Forelimb muscle (tissue), 1 donor: ENCODE data around the gene SCN1B. TPM values are rescaled to one million over a fixed set of nuclear protein-coding genes. Genes with fewer than 3 reads are reported as not detected.
"Not testable (repeated sequence)": the region's sequence is repeated elsewhere in the genome, so short reads cannot be mapped to it uniquely, and the experiment has no call there.

ENCODE experiments used
- DNase-seq: peaks from one replicate; pipeline ENCODE4 v3.0.0-alpha.2; 2013; ENCODE audit warnings: low read depth
- polyA plus RNA-seq: library from polyadenylated mRNA; unstranded; fragments of 120-200 nt; gene quantifications from one replicate; pipeline ENCODE4 v1.2.1, GENCODE V29; 2013; ENCODE audit not compliant: insufficient read length

Gene SCN1B
- polyA plus RNA-seq, 1 donor = 6.3 TPM

DNA sequence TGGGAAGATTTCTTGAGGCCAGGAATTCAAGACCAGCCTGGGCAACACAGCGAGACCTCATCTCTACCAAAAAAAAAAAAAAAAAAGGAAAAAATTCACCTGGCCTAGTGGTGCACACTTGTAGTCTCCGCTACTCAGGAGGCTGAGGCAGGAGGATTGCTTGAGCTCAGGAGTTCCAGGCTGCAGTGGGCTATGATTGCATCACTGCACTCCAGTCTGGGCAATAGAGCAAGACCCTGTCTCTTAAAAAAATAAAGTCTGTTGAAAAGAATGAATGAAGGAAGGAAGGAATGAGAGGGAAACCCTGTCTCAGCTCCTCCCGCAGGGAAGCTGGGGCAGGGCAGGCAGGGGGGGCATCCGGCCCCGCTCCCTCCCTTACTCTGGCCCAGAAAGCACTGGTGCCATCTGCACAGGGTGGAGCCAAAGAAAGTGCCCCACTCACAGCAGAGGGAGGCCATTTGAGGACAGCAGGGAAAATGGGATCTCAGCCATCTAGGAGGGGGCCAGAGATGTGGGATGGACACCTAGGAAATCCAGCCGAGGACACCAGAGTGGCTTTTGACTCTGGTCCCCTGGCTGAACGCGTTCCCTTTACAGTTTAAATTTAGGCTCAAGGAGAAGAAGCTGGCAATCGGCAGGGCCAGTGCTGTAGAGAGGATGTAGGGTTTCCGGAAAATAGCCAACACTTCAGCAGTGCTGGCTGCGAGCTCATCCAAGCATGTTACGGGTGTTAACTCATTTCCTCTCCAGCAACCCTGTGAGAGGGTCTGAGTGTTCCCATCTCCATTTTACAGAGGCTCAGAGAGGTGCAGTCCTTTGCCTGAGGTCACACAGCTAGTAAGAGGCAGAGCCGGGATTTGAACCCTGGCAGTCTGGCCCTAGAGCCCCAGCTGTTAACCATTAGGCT, 7.7 kb downstream of the SCN1B start:
- DNase-seq = no peak

DNA sequence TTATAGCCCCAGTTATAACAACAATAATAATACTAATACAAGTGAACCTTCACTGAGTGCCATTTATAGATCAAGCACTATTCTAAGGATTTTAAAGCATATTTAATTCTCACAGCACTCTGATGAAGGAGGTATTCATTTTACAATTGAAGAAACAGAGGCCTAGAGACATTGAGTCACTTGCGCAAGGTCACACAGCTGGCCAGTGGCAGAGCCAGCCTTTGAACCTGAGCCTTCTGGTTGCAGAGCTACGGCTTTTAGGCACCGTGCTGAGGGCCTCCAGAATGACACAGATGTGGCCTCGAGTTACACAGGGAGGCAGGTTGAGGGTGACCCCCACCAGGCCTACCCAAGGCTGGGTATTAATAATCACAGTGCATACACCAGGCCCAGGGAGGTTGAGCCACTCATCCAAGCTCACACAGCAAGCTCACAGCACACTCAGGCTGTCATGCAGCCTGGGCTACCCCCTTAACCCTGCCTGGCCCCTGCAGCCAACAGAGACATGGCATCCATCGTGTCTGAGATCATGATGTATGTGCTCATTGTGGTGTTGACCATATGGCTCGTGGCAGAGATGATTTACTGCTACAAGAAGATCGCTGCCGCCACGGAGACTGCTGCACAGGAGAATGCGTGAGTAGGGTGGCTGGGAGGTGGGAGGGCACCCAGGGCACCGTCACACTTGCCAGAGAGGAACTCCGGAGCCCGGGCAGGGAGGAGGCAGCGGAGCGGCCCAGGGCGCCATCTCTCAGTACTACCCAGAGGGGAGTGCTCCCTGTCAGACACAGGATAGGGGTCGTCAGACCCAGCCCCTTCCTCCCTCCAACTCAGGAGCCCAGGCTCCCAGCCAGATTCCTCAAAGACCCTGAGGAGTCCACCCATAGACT, 8.6 kb downstream of the SCN1B start:
- DNase-seq = no peak

DNA sequence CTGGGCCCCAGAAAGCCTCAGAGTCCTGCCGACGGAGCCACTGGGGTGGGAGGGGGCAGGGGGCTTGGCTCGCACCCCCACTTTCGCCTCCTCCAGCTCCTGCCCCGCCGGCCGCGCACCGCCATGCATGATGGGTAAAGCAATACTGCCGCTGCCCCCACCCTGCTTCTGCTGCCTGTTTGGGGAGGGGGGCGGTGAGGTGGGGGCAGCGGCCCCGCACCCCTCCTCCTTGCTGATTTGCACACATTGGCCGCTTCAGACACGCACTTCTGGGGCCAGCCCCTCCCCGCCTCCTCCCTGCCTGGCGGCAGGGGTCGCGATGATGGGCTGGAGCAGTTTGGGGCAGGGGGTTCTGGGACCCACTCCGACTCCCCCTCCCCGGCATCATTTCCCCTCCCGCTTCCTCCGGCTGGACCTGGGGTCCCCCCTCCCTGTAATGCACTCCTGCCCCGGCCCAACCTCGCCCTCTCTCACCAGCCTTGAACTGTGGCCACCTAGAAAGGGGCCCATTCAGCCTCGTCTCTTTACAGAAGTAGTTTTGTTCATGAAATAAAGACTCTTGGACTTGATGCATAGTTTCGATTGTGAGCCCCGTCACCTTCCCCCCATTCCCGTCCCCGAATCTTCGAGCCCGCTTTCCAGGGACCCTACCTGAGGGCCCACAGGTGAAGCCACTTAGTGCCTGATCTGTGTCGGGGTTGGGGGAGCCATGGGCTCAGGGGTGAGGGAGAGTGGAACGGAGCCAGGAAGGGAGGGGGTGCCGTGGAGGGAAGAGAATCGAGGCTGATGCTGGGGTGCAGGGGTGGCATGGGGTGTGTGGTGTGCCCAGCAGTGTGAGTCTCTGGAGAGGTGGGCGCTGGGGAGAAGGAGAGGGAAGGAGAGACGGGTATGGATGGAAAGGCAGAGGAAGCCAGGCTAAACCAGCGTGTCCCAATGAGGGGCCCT, 9.9 kb downstream of the SCN1B start:
- no peak for DNase-seq

DNA sequence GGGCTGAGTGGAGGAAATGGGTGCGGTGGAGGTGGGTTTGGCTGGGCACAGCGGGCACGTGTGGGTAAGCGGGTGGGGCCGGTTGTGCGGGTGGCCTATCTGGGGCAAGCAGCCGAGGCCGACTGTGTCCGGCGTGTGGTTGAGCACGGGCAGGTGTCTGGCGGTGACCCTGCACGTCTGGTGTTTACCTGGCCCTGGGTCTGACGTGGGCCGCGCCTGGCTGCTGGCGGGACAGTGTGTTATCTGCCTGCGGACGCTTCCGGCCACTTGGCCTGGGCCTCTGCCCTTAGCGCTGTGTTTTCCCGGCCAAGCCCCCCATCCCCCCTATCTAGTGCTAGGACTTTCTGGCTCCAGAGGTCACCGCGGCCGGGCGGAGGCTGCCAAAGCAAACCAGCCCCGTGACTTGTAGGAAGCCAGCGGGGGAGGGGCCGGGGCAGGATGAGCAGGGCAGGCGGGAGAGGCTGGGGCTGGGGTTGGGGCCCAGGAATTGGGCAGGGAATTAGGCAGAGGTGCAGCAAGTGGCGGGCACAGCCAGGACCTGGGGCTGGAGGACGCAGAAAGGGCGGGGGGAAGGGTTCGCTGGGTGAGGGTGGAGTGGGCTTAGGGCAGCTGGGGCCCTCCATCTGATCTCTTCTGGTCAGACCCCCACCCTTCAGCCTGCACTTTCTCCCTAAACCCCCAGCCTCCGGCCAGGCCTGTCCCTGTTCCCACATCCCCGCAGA, 10.7 kb downstream of the SCN1B start:
- DNase-seq = no peak

DNA sequence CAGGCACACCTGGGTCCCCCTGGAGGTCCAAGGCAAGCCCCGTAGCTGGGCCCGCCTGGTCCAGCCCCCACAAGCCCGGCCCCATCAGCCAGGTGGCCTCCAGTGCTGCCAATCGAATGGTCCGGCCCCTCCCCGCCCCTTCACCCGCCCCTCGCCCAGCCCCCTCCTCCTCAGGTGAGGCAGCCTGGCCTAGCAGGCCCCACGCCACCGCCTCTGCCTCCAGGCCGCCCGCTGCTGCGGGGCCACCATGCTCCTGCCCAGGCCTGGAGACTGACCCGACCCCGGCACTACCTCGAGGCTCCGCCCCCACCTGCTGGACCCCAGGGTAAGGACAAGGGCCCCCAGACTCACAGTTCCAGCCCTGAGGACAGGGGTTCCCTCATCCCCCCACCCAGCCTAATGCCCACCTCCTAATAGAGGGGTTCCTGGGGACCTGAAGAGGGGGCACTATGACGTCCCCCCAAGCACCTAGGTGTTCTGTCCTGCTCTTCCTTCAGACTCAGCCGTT, 11.3 kb downstream of the SCN1B start, which contains the start of gene HPN:
Gene HPN (plus strand): TSS at position 174 of the 508 bp plus-strand sequence. CDS start 786 bp downstream, outside the sequence.
- DNase-seq = no peak

DNA sequence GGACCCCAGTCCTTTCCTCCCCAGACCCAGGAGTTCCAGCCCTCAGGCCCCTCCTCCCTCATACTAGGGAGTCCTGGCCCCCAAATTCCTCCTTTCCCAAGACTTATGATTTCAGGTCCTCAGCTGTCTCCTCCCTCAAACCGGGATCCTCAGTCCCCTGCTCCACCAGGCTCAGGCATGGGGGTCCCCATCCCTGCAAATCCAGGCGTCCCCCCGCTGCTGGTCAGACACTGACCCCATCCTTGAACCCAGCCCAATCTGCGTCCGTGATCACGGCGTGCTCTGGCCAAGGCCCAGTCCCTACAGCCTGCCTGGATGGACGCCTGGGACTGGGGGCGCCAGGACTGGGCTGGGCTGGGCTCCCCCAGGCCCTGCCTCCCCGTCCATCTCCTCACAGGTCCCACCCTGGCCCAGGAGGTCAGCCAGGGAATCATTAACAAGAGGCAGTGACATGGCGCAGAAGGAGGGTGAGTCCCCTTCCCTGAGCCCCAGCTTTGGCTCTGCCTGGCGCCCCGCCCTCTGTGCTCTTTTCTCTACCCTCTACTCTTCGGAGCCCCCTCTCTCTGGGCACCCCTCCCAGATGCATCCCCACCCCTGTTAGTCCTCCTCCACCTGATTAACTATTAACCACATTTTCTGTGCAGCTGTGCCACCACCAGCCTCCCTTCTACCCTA, 11.9 kb downstream of the SCN1B start:
- DNase-seq = no peak

DNA sequence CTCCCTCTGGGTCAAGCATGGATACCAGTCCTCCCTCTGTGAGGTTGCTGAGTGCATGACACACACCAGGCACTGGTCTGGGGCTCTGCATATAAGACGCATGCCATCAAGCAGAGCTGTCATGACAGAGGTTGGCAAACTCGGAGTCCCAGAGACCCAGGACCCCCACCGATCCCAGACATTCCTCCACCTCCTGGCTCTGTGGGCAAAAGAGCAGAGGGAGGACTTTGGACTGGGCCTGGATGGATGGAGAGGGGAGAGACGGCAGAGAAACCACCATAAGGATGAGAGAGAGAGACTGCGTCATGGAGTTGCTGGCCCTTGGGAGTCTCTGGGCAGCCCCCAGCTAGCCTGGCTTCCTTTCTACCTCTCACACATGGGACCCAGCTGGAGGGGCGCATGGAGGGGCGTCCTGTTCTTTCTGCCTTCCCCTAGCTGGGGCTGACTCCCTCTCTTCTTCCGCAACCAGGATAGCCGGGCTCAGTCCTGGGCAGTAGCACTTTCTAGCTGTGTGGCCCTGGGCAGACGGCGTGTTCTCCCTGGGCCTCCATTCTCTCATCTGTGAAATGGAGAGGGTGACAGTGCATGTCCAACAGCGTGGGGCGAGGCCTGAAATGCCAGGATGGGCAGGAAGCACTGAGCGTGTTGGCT, 12.8 kb downstream of the SCN1B start:
- DNase-seq = no peak

DNA sequence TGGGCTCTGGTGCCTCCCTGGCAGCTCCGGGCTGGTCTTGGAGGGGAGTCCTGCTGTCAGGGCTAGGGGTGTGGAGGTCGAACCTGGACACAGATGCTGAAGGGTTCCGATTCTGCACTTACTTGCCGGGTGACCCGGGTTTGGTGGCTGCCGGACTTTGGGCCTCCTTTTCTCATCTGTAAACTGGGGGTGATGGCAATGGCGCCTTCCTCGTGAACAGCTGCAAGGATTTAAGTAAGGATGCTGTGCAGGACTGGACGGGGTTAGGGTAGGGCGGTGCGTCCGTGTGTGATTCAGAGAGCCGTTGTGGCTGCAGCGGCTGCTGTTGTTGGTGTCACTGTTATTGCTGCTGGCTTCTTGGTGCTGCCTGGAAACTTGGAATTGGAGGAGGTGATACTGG, 13.6 kb downstream of the SCN1B start:
- DNase-seq = no peak

DNA sequence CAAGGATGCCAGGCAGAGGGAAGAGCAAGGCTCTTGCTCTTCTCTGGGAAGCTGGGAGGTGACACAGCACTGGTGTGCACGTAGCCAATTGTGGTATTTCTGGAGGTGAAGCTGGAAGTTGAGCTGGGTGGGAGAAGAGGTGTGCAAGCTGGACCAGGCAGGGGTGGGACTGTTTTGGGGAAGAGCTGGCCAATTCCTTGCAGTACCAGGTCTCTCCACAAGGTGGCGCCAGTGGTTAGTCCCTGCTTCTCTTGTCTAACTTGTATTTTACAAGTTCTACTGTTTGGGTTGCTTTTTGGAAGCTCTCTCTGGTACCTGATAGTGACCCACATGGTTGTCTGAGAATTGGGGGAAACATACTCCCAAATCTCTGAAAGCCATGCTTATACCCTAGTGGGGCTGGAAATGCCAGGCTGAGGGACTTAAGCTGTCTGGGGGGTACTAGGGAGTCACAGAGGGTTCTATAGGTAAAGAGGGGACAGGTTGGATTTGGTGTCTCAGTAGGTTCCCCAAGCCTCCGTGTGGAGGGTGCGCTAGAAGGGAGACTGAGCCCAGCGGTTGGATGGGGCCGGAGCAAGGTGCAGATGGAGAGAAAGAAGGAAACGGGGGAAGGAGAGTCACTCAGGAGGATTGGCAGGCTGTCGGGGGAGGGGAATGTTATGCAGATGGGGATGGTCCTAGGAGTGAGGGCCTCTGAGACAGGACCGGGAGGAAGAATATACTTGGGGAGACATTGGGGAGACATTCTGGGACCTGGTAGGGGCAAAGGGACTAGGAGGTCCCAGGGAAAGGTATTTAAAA, 14.2 kb downstream of the SCN1B start:
- no peak for DNase-seq

DNA sequence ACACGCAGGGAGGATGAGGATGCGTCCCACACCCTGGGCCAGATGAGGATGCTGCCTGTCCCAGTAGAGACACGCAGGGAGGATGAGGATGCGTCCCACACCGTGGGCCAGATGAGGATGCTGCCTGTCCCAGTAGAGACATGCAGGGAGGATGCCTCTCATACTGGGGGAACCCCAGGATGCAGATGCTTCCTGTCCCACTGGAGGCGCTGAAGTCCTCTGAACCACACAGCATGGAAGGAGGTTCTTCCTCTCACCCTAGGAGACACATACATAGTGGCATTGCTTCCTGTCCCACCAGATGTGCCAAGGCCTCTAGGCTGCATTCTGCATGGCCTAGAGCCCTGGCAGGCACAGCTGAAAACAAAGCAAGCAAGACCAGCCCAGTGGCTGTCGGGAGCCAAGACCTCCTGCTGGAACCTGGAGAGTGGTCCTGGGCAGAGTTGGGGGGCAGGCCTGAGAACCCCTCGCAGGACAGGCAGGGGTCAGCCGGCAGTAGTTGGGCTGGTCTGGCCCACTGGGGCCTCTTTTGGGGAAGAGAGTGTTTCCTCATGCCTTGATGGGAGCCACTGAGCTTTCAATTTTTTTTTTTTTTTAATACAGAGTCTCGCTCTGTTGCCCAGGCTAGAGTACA, 15.5 kb downstream of the SCN1B start:
- no peak for DNase-seq

DNA sequence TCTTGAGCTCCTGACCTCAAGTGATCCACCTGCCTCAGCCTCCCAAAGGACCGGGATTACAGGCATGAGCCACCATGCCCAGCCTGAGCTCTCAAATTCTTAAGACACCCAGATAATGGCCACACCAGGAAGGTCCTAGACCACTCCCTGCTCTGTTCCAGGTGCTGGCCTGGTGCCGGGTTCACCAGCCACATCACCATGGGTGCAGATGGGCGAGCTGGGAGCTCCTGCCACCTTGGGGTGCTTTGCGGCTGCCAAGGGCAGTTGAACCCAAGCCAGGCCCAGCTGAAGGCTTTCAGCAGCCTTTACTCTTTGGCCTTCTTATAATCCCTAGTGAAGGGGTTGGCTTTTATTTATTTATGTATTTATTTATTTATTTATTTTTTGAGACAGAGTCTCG, 16.2 kb downstream of the SCN1B start:
- DNase-seq = no peak

DNA sequence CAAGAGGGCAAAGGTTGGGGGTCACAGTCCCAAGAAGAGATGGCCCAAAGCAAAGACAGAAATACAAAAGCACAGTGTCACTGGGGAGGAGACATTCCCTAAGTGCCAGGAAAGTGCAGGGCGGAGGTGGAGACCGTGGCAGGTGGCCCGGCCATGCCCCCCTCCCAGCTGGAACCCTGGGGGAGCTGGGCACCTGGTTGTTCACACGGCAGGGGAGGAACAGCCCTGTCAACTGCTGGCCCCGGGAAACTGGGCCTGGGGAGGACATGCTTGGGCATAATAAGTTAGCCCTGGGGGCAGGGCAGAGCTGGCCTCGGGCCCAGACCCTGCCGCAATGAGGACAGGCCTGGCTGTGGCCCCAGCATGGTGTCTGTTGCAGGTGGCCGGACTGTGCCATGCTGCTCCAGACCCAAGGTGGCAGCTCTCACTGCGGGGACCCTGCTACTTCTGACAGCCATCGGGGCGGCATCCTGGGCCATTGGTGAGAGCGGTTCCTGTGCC, 18.7 kb downstream of the SCN1B start:
- no peak for DNase-seq

DNA sequence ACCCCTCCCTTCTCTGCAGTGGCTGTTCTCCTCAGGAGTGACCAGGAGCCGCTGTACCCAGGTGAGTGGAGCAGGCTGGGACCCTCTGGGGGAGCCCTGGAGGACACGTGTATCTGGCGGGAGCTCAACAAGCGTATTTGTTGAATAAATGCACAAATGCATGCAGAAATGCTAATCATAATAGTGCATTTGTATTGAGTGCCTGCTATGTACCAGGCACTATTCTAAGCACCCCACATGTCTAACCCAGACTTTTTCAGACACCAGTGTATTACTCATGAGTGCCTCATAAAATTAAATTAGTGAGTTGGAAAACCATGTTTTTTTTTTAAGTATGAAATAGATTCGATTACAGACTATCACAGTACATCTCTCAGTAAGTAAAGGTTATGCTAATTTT, 19.2 kb downstream of the SCN1B start:
- no peak for DNase-seq

DNA sequence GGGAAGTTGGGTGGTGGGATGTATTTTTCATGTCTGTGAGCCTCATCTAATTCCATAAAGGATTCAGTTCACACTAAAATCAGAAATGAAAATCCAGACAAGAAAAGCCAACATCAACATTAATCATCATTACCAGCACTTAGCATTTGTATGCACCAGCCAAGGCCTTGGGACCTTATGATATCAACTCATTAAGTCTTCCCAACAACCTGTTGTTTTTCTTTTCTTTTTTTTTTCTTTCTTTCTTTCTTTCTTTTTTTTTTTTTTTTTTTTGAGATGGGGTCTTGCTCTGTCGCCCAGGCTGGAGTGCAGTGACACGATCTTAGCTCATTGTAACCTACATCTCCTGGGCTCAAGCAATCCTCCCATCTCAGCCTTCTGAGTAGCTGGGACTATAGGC, 20.4 kb downstream of the SCN1B start:
- DNase-seq = not testable (repeated sequence)

DNA sequence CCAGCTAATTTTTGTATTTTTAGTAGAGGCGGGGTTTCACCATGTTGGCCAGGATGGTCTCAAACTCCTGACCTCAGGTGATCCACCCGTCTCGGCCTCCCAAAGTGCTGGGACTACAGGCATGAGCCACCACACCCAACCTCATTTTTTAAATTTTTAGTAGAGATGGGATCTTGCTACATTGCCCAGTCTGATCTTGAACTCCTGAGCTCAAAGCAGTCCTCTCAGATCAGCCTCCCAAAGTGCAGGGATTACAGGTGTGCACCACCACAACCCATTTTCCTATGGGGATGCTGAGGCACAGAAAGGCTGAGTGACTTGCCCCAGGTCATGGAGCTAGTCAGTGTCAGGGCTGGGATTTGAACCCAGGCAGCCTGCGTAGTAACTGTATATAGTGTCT, 21.0 kb downstream of the SCN1B start:
- DNase-seq = not testable (repeated sequence)

DNA sequence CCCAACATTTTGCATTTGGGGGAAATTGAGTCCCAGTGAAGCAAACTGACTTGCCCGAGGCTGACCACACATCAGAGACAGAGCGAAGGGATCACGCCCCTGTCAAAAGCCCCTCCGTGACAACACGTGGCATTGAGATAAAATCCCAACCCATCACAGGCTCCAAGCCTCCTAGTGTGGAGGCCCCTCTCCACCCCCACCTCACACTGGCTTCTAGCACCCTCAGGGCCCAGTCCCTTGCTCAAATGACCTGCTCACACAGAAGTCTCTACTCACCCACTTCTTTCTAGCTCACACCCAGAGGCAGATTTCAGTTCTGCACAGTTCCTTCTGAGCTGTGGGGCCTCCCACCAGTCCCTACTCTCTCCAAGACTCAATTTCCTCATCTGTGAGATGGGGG, 21.5 kb downstream of the SCN1B start:
- no peak for DNase-seq

DNA sequence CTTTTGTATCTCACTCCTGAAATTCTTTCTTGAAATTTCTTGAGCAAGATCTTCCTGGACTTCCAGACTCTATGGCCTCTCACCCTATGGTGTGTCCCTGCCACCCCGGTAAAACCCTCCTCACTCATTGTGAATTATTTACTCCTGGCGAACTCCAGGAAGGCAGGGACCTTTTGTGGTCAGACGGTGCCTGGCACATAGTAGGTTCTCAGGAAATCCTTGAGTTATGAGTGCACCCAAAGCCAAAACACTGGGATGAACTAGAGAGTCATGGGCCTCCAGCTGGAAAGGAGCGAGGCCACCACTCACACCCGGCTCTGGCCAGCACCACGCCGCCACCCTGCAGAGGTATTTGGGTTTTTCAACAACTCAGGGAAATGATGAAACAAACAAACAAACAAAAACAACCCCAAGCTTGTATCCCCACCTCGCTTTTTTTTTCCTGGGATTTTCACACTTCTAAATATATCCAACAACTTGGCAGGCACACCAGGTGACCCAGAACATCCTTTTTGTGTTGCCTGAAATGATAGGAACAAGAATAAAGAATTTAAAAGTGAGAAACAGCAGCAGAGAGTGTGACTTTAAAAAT, 22.4 kb downstream of the SCN1B start:
- no peak for DNase-seq
